ENCODE data around the gene MEPE. TPM values are rescaled to one million over a fixed set of nuclear protein-coding genes. Genes with fewer than 3 reads are reported as not detected.
A peak's percentile ranks its signal among the peaks of the same experiment; 100 is the strongest.

MEPE gene
- total RNA-seq, 1 experiment from 2014 or later: not detected

GRCh38 chr4:87804871-87805270, 27.9 kb upstream of the MEPE start:
- BruUV-seq (replicated peaks): no TSS peak
- no peaks in the 10 kb centered on the region for H3K4me1 ChIP-seq (ENCODE audit: control insufficient read depth in 1 of 2, insufficient read depth in 2 of 2, low read length in 2 of 2)
- peak overlapping the region; percentile 48 for H2AFZ ChIP-seq (ENCODE audit: low read depth, low read length, poor library complexity, severe bottlenecking)
- H3K9me3 ChIP-seq (ENCODE audit: control insufficient read depth in 1 of 2, insufficient read depth in 1 of 2, low read depth in 1 of 2, low read length in 2 of 2): no peaks in the 10 kb centered on the region
- H3K4me2 ChIP-seq (ENCODE audit: low read length): no peak overlapping the region
- no peaks in the 10 kb centered on the region for H3K79me2 ChIP-seq (ENCODE audit: insufficient read depth, low read length)
- H3K9ac ChIP-seq (ENCODE audit: low read length): no peak overlapping the region
- H3K27ac ChIP-seq (ENCODE audit: low read depth, low read length): no peak overlapping the region
- H3K9me2 ChIP-seq (ENCODE audit: insufficient read depth): no peaks in the 10 kb centered on the region
- RAD21 ChIA-PET (ENCODE audit: low non-redundant PET in 1 of 2, low total read pairs in 2 of 2, uncharacterized antibody in 2 of 2, unreplicated experiment in 2 of 2): no interaction called here
- no peaks in the 10 kb centered on the region for H3K27me3 ChIP-seq (ENCODE audit: insufficient read depth, low read length)
- DNase-seq (ENCODE audit: low read depth, low spot score) (no peak), ATAC-seq (no peak)
- H4K20me1 ChIP-seq (ENCODE audit: insufficient read depth): no peaks in the 10 kb centered on the region
- TF ChIP-seq ATF3 (IDR thresholded peaks at IDR 0.05) (no peak), ELF1 (IDR thresholded peaks at IDR 0.05; ENCODE audit: borderline replicate concordance, low read depth) (no peak), JUND (IDR thresholded peaks at IDR 0.05) (no peak), CEBPB (IDR thresholded peaks at IDR 0.05; ENCODE audit: low read depth) (no peak), SP1 (IDR thresholded peaks at IDR 0.05; ENCODE audit: low read depth) (no peak), CBX3 (IDR thresholded peaks at IDR 0.05; ENCODE audit: low read depth) (no peak), SIN3A (IDR thresholded peaks at IDR 0.05; ENCODE audit: low read depth) (no peak), FOSL1 (IDR thresholded peaks at IDR 0.05; ENCODE audit: low read depth) (no peak), EGR1 (IDR thresholded peaks at IDR 0.05; ENCODE audit: low read depth) (no peak)
- H3K4me3 ChIP-seq (replicated peaks in 1 of 2; ENCODE audit: low read depth in 1 of 2, low read length in 2 of 2): no peak overlapping the region
- no peaks in the 10 kb centered on the region for H3K36me3 ChIP-seq (ENCODE audit: control insufficient read depth in 1 of 2, insufficient read depth in 2 of 2, low read length in 2 of 2)
- POLR2A ChIA-PET: no interaction called here
- CTCF ChIA-PET: interaction anchor here (1.1 kb wide), 1 partner anchor 35 kb away, joined by 4 read pairs; no protein-coding TSS in a partner anchor
- intact Hi-C loops (cut with micrococcal nuclease): no loop called here

- no peak overlapping the region for H3K4me2 ChIP-seq (ENCODE audit: low read length)
- CTCF ChIA-PET: no interaction called here
- no peaks in the 10 kb centered on the region for H3K9me3 ChIP-seq (ENCODE audit: control insufficient read depth in 1 of 2, insufficient read depth in 1 of 2, low read depth in 1 of 2, low read length in 2 of 2)
- no peak for DNase-seq (ENCODE audit: low read depth, low spot score)
- RAD21 ChIA-PET (ENCODE audit: low non-redundant PET in 1 of 2, low total read pairs in 2 of 2, uncharacterized antibody in 2 of 2, unreplicated experiment in 2 of 2): no interaction called here
- H4K20me1 ChIP-seq (ENCODE audit: insufficient read depth): no peaks in the 10 kb centered on the region
- no peaks in the 10 kb centered on the region for H3K4me1 ChIP-seq (ENCODE audit: control insufficient read depth in 1 of 2, insufficient read depth in 2 of 2, low read length in 2 of 2)
- H3K9ac ChIP-seq (ENCODE audit: low read length): no peak overlapping the region
- no peak for ATAC-seq
- BruUV-seq (replicated peaks): no TSS peak
- POLR2A ChIA-PET: no interaction called here
- no peak overlapping the region for H3K27ac ChIP-seq (ENCODE audit: low read depth, low read length)
- H3K4me3 ChIP-seq (replicated peaks in 1 of 2; ENCODE audit: low read depth in 1 of 2, low read length in 2 of 2): no peak overlapping the region
- H2AFZ ChIP-seq (ENCODE audit: low read depth, low read length, poor library complexity, severe bottlenecking): no peak overlapping the region
- no peaks in the 10 kb centered on the region for H3K27me3 ChIP-seq (ENCODE audit: insufficient read depth, low read length)
- no peaks in the 10 kb centered on the region for H3K9me2 ChIP-seq (ENCODE audit: insufficient read depth)
- H3K36me3 ChIP-seq (ENCODE audit: control insufficient read depth in 1 of 2, insufficient read depth in 2 of 2, low read length in 2 of 2): no peaks in the 10 kb centered on the region
- intact Hi-C loops (cut with micrococcal nuclease): no loop called here
- no peaks in the 10 kb centered on the region for H3K79me2 ChIP-seq (ENCODE audit: insufficient read depth, low read length)
- TF ChIP-seq FOSL1 (IDR thresholded peaks at IDR 0.05; ENCODE audit: low read depth) (no peak), EZH2 (IDR thresholded peaks at IDR 0.05) (no peak), CTCF (IDR thresholded peaks at IDR 0.05 in 2 of 3, conservative IDR thresholded peaks at IDR 0.05 in 1 of 3; ENCODE audit: borderline replicate concordance in 1 of 3, insufficient read depth in 1 of 3, low read depth in 2 of 3, low read length in 2 of 3) (no peak), SIN3A (IDR thresholded peaks at IDR 0.05; ENCODE audit: low read depth) (no peak), TCF7L2 (IDR thresholded peaks at IDR 0.05; ENCODE audit: borderline replicate concordance, extremely low read depth, insufficient read depth, insufficient read length) (no peak), ZBTB33 (IDR thresholded peaks at IDR 0.05; ENCODE audit: extremely low read depth, insufficient replicate concordance, low read length) (no peak), ATF3 (IDR thresholded peaks at IDR 0.05) (no peak), SP1 (IDR thresholded peaks at IDR 0.05; ENCODE audit: low read depth) (no peak), CEBPB (IDR thresholded peaks at IDR 0.05; ENCODE audit: low read depth) (no peak), POLR2AphosphoS5 (IDR thresholded peaks at IDR 0.05; ENCODE audit: low read depth, low read length) (no peak), POLR2A (IDR thresholded peaks at IDR 0.05; ENCODE audit: borderline replicate concordance, extremely low read depth, insufficient read depth, insufficient read length) (no peak), ZNF274 (IDR thresholded peaks at IDR 0.05; ENCODE audit: low read depth, low read length) (no peak), ZFX (IDR thresholded peaks at IDR 0.05) (no peak), RAD21 (IDR thresholded peaks at IDR 0.05; ENCODE audit: low read depth) (no peak)
Measured at GRCh38 chr4:87805971-87806370, 26.8 kb upstream of the MEPE start.
